HG02943 (cell line): ENCODE measurements around the gene BCL10.

Experiments used
- ATAC-seq: cut with Tn5 transposase; IDR thresholded peaks from one replicate; pipeline ENCODE4 v1.9.1; 2021; ENCODE audit warnings: mild to moderate bottlenecking, low read depth, moderate library complexity; ENCODE audit not compliant: unreplicated experiment

The BCL10 gene

GRCh38 chr1:85224734-85225623, 51.5 kb downstream of the BCL10 start:
- ATAC-seq, result no peak

- ATAC-seq, result no peak
These were observed 52.1 kb downstream of the BCL10 start for GRCh38 chr1:85224295-85224694.

- ATAC-seq, result no peak
These were observed 53.1 kb downstream of the BCL10 start for GRCh38 chr1:85223334-85223733.

GRCh38 chr1:85220756-85221201, 55.7 kb downstream of the BCL10 start:
- no peak for ATAC-seq

- ATAC-seq, result no peak
These were observed 56.4 kb downstream of the BCL10 start for GRCh38 chr1:85219853-85220610.

- no peak for ATAC-seq
These were observed 59.7 kb downstream of the BCL10 start for GRCh38 chr1:85216697-85217096.
